NCI-H345 (cell line): Measurements from ENCODE around the gene GPR135.

Experiments used
- DNase-seq: peaks from one replicate; lab custom pipeline; 2025; lab: John Stamatoyannopoulos, UW

GPR135 gene

GRCh38 chr14:59465316-59466135 is at the start of gene GPR135:
Gene GPR135, minus strand, starts transcription at chr14:59465380. Its CDS starts 154 bp downstream, at chr14:59465226.
- peak; percentile 68 for DNase-seq

GRCh38 chr14:59511916-59512575 is 46.9 kb upstream of the GPR135 start:
- peak; percentile 28 for DNase-seq

GRCh38 chr14:59510966-59511365 is 45.8 kb upstream of the GPR135 start:
- DNase-seq: no peak

GRCh38 chr14:59510001-59510400 is 44.8 kb upstream of the GPR135 start:
- no peak for DNase-seq

GRCh38 chr14:59509101-59509500 is 43.9 kb upstream of the GPR135 start:
- no peak for DNase-seq

GRCh38 chr14:59507752-59508103 is 42.5 kb upstream of the GPR135 start:
- DNase-seq: no peak

- DNase-seq: peak; percentile 80
Measured at GRCh38 chr14:59507063-59507751, 42.0 kb upstream of the GPR135 start.

GRCh38 chr14:59503256-59503655 is 38.1 kb upstream of the GPR135 start:
- no peak for DNase-seq

- DNase-seq: no peak
Measured at GRCh38 chr14:59500732-59501131, 35.6 kb upstream of the GPR135 start.

- DNase-seq: no peak
Measured at GRCh38 chr14:59492384-59492783, 27.2 kb upstream of the GPR135 start.

GRCh38 chr14:59490756-59491155 is 25.6 kb upstream of the GPR135 start:
- DNase-seq: no peak

- DNase-seq: no peak
Measured at GRCh38 chr14:59484639-59485175, 19.5 kb upstream of the GPR135 start.

- DNase-seq: peak; percentile 99
Measured at GRCh38 chr14:59483819-59484638, 18.8 kb upstream of the GPR135 start, which contains the start of the genes JKAMP and L3HYPDH. Gene JKAMP, plus strand, starts transcription at chr14:59484517. Its CDS starts 73 bp downstream, at chr14:59484590. Gene L3HYPDH, minus strand, starts transcription at chr14:59484408. Its CDS starts 92 bp downstream, at chr14:59484316.

- no peak for DNase-seq
Measured at GRCh38 chr14:59483363-59483762, 18.2 kb upstream of the GPR135 start.

- peak; percentile 10 for DNase-seq
Measured at GRCh38 chr14:59482541-59483331, 17.6 kb upstream of the GPR135 start.

GRCh38 chr14:59481871-59482540 is 16.8 kb upstream of the GPR135 start:
- DNase-seq: no peak

GRCh38 chr14:59481407-59481806 is 16.2 kb upstream of the GPR135 start:
- no peak for DNase-seq

GRCh38 chr14:59480166-59480565 is 15.0 kb upstream of the GPR135 start:
- DNase-seq: no peak

- DNase-seq: no peak
Measured at GRCh38 chr14:59478540-59478939, 13.4 kb upstream of the GPR135 start.

- no peak for DNase-seq
Measured at GRCh38 chr14:59475709-59476108, 10.5 kb upstream of the GPR135 start.
